ENCODE measurements around the gene TAF8.

DNA sequence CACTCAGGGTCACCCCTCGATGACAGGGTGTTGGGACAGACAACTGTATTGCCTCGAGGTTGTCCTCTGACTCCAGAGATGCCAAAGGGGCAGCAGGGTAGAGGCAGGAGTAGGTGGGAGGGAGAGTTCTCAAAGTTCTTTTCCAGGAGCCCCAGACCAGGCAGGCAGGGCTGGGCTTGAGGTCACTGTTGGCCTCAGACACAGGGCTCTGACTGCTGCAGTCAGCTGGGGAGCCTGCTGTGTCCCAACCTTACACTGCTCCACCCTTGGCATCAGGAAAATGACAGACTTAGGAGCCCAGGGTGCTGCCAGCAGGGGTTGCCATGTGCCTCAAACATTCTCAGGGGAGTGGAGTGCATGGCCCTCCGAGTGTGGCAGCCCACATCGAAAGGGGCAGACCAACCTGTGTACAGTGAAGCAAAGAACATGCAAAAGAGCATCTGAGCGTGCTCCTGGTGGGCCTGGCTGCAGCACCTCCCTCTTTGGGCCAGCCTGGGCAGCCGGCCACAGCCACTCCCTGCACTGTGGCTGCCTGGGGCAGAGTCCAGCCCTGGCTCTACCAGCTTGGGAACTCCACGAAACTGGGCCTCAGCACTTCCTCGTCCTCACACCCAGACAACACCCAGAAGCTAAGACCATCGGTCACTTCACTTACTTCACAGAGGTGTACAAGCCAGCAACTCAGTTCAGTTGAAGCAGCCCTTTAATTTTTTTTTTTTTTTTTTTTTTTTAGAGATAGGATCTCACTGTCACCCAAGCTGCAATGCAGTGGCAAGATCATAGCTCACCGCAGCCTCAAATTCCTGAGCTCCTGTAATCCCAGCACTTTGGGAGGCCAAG is 68.1 kb downstream of the TAF8 start:
- TF ChIP-seq CTCF (IDR thresholded peaks at IDR 0.05) (peak in 1 of 6 experiments; percentile 13), POLR2A (IDR thresholded peaks at IDR 0.05) (peak; percentile 24 to 59)
